HepG2 (cell line): Measurements from ENCODE around the gene TC2N. TPM values are rescaled to one million over a fixed set of nuclear protein-coding genes. Genes with fewer than 3 reads are reported as not detected.

ENCODE experiments used
- ATAC-seq: fragments of 200-7000 bp; cut with Tn5 transposase; 3 replicates; pipeline ENCODE4 v1.9.1; 2020; ENCODE audit warnings: mild to moderate bottlenecking, moderate library complexity
- BruUV-seq: library from RNA; stranded (reverse); fragments of 400-500 nt; replicated peaks from 2 replicates; lab custom pipeline; 2021; lab: Mats Ljungman, UMichigan
- CTCF ChIA-PET: fragments of 300-600 bp; formaldehyde crosslinking; extraction: SDS; loops from one replicate; lab custom pipeline; 2021; ENCODE audit warnings: low total read pairs, inconsistent platforms, low intra/inter-chr PET ratio; lab: Yijun Ruan, JAX
- POLR2A ChIA-PET: fragments of 350-600 bp; sonication (Branson Sonifier 250); formaldehyde crosslinking; loops from one replicate; lab custom pipeline; 2020; ENCODE audit warnings: antibody characterized with exemption, inconsistent platforms; lab: Yijun Ruan, JAX
- DNase-seq: peaks from one replicate; pipeline ENCODE4 v3.0.0-alpha.2; 2015; ENCODE audit warnings: low spot score
- FAIRE-seq: peaks from 3 replicates; lab custom pipeline; 2011; peaks lifted over from hg19 to GRCh38; lab: Jason Lieb, UNC
- H2AFZ ChIP-seq: one replicate; pipeline ENCODE4 v1.6.1; 2011; ENCODE audit warnings: low read length, inconsistent platforms
- H3K27ac ChIP-seq: fragments of 300-600 bp; 3 replicates; pipeline ENCODE4 v1.8.0; 2011; ENCODE audit warnings: mixed run types, mild to moderate bottlenecking, mixed read lengths, low read length, inconsistent platforms; ENCODE audit not compliant: insufficient read depth; ENCODE audit errors: extremely low read length
- H3K27me3 ChIP-seq, 2 experiments: fragments of 200-600 bp in 1 of 2; 2 replicates in 1 of 2; 3 replicates in 1 of 2; pipeline versions ENCODE4 v1.6.0 to v1.8.0; 2011; ENCODE audit warnings: low read length in 2 of 2, mild to moderate bottlenecking in 2 of 2, moderate library complexity in 2 of 2, inconsistent platforms in 1 of 2; ENCODE audit not compliant: insufficient read depth in 2 of 2, control insufficient read depth in 1 of 2
- H3K36me3 ChIP-seq, 2 experiments: fragments of 200-600 bp in 1 of 2; replicated peaks in 1 of 2; 2 replicates in 1 of 2; 3 replicates in 1 of 2; pipeline versions ENCODE4 v1.5.1 to v1.8.0; 2011; ENCODE audit warnings: low read length in 2 of 2, inconsistent platforms in 1 of 2; ENCODE audit not compliant: insufficient read depth in 2 of 2, control insufficient read depth in 1 of 2
- H3K4me1 ChIP-seq: 2 replicates; pipeline ENCODE4 v1.5.1; 2012; ENCODE audit warnings: low read length, inconsistent platforms; ENCODE audit not compliant: insufficient read depth
- H3K4me2 ChIP-seq: 2 replicates; pipeline ENCODE4 v1.6.0; 2011; ENCODE audit warnings: low read depth, low read length, inconsistent platforms
- H3K4me3 ChIP-seq, 3 experiments: fragments of 200-600 bp in 1 of 3; sonication (generic), shearing (Covaris generic) in 1 of 3; replicated peaks in 1 of 3; 2 replicates each; pipeline ENCODE4 v1.5.1; 2011 to 2016; ENCODE audit warnings: low read length in 3 of 3, inconsistent platforms in 2 of 3, low read depth in 2 of 3, mild to moderate bottlenecking in 2 of 3, control low read depth in 1 of 3, mixed read lengths in 1 of 3; ENCODE audit not compliant: insufficient read depth in 1 of 3
- H3K79me2 ChIP-seq: one replicate; pipeline ENCODE4 v1.6.1; 2011; ENCODE audit warnings: low read length, inconsistent platforms; ENCODE audit not compliant: insufficient read depth
- H3K9ac ChIP-seq: 2 replicates; pipeline ENCODE4 v1.6.0; 2011; ENCODE audit warnings: mild to moderate bottlenecking, low read depth, low read length, inconsistent platforms; ENCODE audit not compliant: insufficient read depth
- H3K9me3 ChIP-seq: 2 replicates; pipeline ENCODE4 v1.5.1; 2012; ENCODE audit warnings: mild to moderate bottlenecking, low read length
- H4K20me1 ChIP-seq: 2 replicates; pipeline ENCODE4 v1.6.0; 2011; ENCODE audit warnings: inconsistent platforms, mild to moderate bottlenecking, low read length, moderate library complexity; ENCODE audit not compliant: insufficient read depth
- AGO2 ChIP-seq: fragments of 200-400 bp; formaldehyde crosslinking; optimal IDR thresholded peaks from 2 replicates; pipeline ENCODE3; 2017; ENCODE audit warnings: mild to moderate bottlenecking, low read depth, low read length, moderate library complexity
- ARID5B ChIP-seq: IDR thresholded peaks from 2 replicates; pipeline ENCODE4 v1.4.0; 2020; ENCODE audit warnings: mild to moderate bottlenecking, missing genetic modification reagents
- CBX1 ChIP-seq: IDR thresholded peaks from one replicate; pipeline ENCODE4 v1.6.1; 2016; ENCODE audit warnings: antibody characterized with exemption, low read depth
- ETV5 ChIP-seq: IDR thresholded peaks from 2 replicates; pipeline ENCODE4 v1.6.1; 2018; ENCODE audit warnings: missing biosample characterization, missing genetic modification reagents, inconsistent platforms, borderline replicate concordance
- GABPA ChIP-seq, 2 experiments: IDR thresholded peaks; 2 replicates each; pipeline ENCODE4 v1.6.1; 2011 to 2016; ENCODE audit warnings: low read depth in 2 of 2, low read length in 1 of 2, missing biosample characterization in 1 of 2, missing genetic modification characterization in 1 of 2
- HOXA9 ChIP-seq: sonication (generic); formaldehyde crosslinking; IDR thresholded peaks from 2 replicates; pipeline ENCODE4 v1.8.1; 2022; ENCODE audit warnings: missing genetic modification reagents, mild to moderate bottlenecking, moderate library complexity, borderline replicate concordance
- MTA3 ChIP-seq: sonication (generic); formaldehyde crosslinking; IDR thresholded peaks from 2 replicates; pipeline ENCODE4 v1.4.0; 2020; ENCODE audit warnings: missing genetic modification reagents
- MTERF4 ChIP-seq: sonication (generic); formaldehyde crosslinking; IDR thresholded peaks from 2 replicates; pipeline ENCODE4 v1.8.0; 2023; ENCODE audit warnings: mild to moderate bottlenecking, missing genetic modification reagents
- MXD4 ChIP-seq: IDR thresholded peaks from 2 replicates; pipeline ENCODE4 v1.6.1; 2016; ENCODE audit warnings: mild to moderate bottlenecking, missing biosample characterization, missing genetic modification reagents
- PHF5A ChIP-seq: IDR thresholded peaks from one replicate; pipeline ENCODE4 v1.6.1; 2018; ENCODE audit warnings: low read depth, missing genetic modification reagents; ENCODE audit not compliant: unreplicated experiment
- SMAD3 ChIP-seq: sonication (generic); formaldehyde crosslinking; IDR thresholded peaks from 2 replicates; pipeline ENCODE4 v1.4.0; 2020; ENCODE audit warnings: missing genetic modification reagents
- ZFYVE20 ChIP-seq: sonication (generic); formaldehyde crosslinking; IDR thresholded peaks from 2 replicates; pipeline ENCODE4 v1.8.0; 2023; ENCODE audit warnings: low read depth, mild to moderate bottlenecking, moderate library complexity, missing genetic modification reagents, borderline replicate concordance
- ZNF264 ChIP-seq: sonication (generic); formaldehyde crosslinking; IDR thresholded peaks from 2 replicates; pipeline ENCODE4 v1.4.0; 2020; ENCODE audit warnings: missing genetic modification reagents
- ZNF451 ChIP-seq: sonication (generic); formaldehyde crosslinking; IDR thresholded peaks from 2 replicates; pipeline ENCODE4 v1.5.0; 2020; ENCODE audit warnings: mild to moderate bottlenecking, missing genetic modification reagents
- ZNF615 ChIP-seq: sonication (generic); formaldehyde crosslinking; IDR thresholded peaks from 2 replicates; pipeline ENCODE4 v1.5.0; 2020; ENCODE audit warnings: mild to moderate bottlenecking, missing genetic modification reagents, borderline replicate concordance
- ZNF724P ChIP-seq: sonication (generic); formaldehyde crosslinking; IDR thresholded peaks from 2 replicates; pipeline ENCODE4 v1.8.0; 2022; ENCODE audit warnings: missing genetic modification reagents, borderline replicate concordance
- ZNF781 ChIP-seq: sonication (generic); formaldehyde crosslinking; IDR thresholded peaks from 2 replicates; pipeline ENCODE4 v1.5.1; 2020; ENCODE audit warnings: borderline replicate concordance, mild to moderate bottlenecking, missing genetic modification reagents; ENCODE audit errors: not compliant biosample characterization
- ZNF850 ChIP-seq: sonication (generic); formaldehyde crosslinking; conservative IDR thresholded peaks from 2 replicates; pipeline ENCODE4 v1.9.0; 2021; ENCODE audit warnings: mild to moderate bottlenecking, missing genetic modification reagents
- ZSCAN25 ChIP-seq: sonication (generic); formaldehyde crosslinking; IDR thresholded peaks from 2 replicates; pipeline ENCODE4 v1.8.0; 2022; ENCODE audit warnings: mild to moderate bottlenecking, missing genetic modification reagents
- WGBS: methylation state at CpG from one replicate; pipeline ENCODE4 v1.1.6; 2017; ENCODE audit warnings: low lambda C conversion rate; 5-methylcytosine and 5-hydroxymethylcytosine counted together
- in situ Hi-C: cut with HindIII; loops from 2 replicates; pipeline ENCODE4 v1.10.0; 2017; ENCODE audit warnings: low pct_unique_long_range_greater_than_20kb; ENCODE audit not compliant: extremely low pct_ligation_motif_present
- intact Hi-C: fragments of 100-400 bp; cut with micrococcal nuclease; formaldehyde crosslinking; loops from one replicate; pipeline ENCODE4 v1.10.0; 2022; ENCODE audit not compliant: unreplicated experiment
- polyA plus RNA-seq, 8 experiments: library from polyadenylated mRNA; depleted of rRNA in 3 of 8; stranded (reverse) in 7 of 8; unstranded in 1 of 8; fragments of >200 nt; fragmentation: Illumina TruSeq in 4 of 8; extraction: Trizol in 4 of 8; gene quantifications; 2 replicates each; pipeline versions ENCODE4 v1.2.1 to v1.2.3, GENCODE V29; 2011 to 2016; ENCODE audit warnings: low read depth in 4 of 8, missing spikeins in 1 of 8, mixed read lengths in 1 of 8; ENCODE audit not compliant: insufficient read depth in 1 of 8
- total RNA-seq, 5 experiments: library from RNA; depleted of rRNA; stranded (reverse); fragments of >200 nt; fragmentation: Illumina TruSeq; extraction: Trizol; gene quantifications; 2 replicates each; pipeline ENCODE4 v1.2.3, GENCODE V29; 2016; ENCODE audit warnings: low read depth in 1 of 5

Gene TC2N
- total and polyA plus RNA-seq, 2 of the 13 experiments (the other 11 are each of a cell fraction or from before 2014, with no cell fraction given) = 0.03 TPM; not detected in 1

GRCh38 chr14:91899213-91899612 lies 31.9 kb upstream of the TC2N start (continued):
- no peak for TF ChIP-seq MTERF4 (CRISPR knock-in tag)
- TF ChIP-seq SMAD3 (CRISPR knock-in tag) = no peak
- no peak for TF ChIP-seq ZNF850 (CRISPR knock-in tag)
- TF ChIP-seq MTA3 (CRISPR knock-in tag) = no peak
- TF ChIP-seq ZNF264 (CRISPR knock-in tag) = no peak
- no peak for TF ChIP-seq HOXA9 (CRISPR knock-in tag)
- no peak for TF ChIP-seq GABPA (IDR thresholded peaks at IDR 0.05; ENCODE audit: low read depth, low read length)
- no peak for TF ChIP-seq GABPA (CRISPR knock-in tag; IDR thresholded peaks at IDR 0.05; ENCODE audit: low read depth)
- no peak for TF ChIP-seq MXD4
- no peak for TF ChIP-seq ZSCAN25 (CRISPR knock-in tag)

GRCh38 chr14:91898372-91898771 lies 31.0 kb upstream of the TC2N start:
- Histone ChIP-seq H2AFZ (peak overlapping the region; percentile 76), H3K9me3 (no peaks in the 10 kb centered on the region), H4K20me1 (no peaks in the 10 kb centered on the region), H3K79me2 (no peaks in the 10 kb centered on the region), H3K9ac (no peak overlapping the region), H3K4me1 (peaks cover 29% of the 10 kb centered on the region), H3K4me3 (peak overlapping the region in 2 of 3 experiments; percentile 10 to 41; a peak in 3 of 6 replicates), H3K36me3 (no peaks in the 10 kb centered on the region), H3K27ac (peak overlapping the region; percentile 60), H3K27me3 (no peaks in the 10 kb centered on the region; a peak in 1 of 5 replicates), H3K4me2 (peak overlapping the region; percentile 73)
- no peak for FAIRE-seq
- intact Hi-C loops (no loop called here), in situ Hi-C loops (no loop called here)
- peak; percentile 78 for ATAC-seq
- ChIA-PET CTCF (no interaction called here), POLR2A (no interaction called here)
- peak; percentile 66 for DNase-seq
- WGBS = 4% methylated on average over 5 of the region's 5 CpGs
- BruUV-seq = no TSS peak
- TF ChIP-seq ZFYVE20 (CRISPR knock-in tag) (no peak), ETV5 (no peak), PHF5A (CRISPR knock-in tag) (no peak), ZNF724P (CRISPR knock-in tag) (no peak), CBX1 (no peak), ZNF615 (no peak), AGO2 (no peak), ARID5B (CRISPR knock-in tag) (no peak; the same call in 1 of the 2 replicates), ZNF451 (no peak), ZNF781 (CRISPR knock-in tag) (no peak)
